GM23248 (cell line): ENCODE results near the gene FPGS.

Experiments
- EZH2 ChIP-seq: fragments of 200-600 bp; sonication (generic); IDR thresholded peaks from 2 replicates; pipeline ENCODE4 v1.6.1; 2018; ENCODE audit warnings: antibody characterized with exemption, mild to moderate bottlenecking; ENCODE audit not compliant: insufficient read depth, poor library complexity, severe bottlenecking
- EZH2phosphoT487 ChIP-seq: fragments of 200-600 bp; sonication (generic); IDR thresholded peaks from 2 replicates; pipeline ENCODE4 v1.6.1; 2018; ENCODE audit warnings: antibody characterized with exemption, moderate library complexity, mild to moderate bottlenecking, low read depth; ENCODE audit not compliant: insufficient read depth

GRCh38 chr9:127796852-127797370, 5.8 kb upstream of the FPGS start:
- no peak for TF ChIP-seq EZH2
- no peak for TF ChIP-seq EZH2phosphoT487
